ENCODE data around the gene GHDC. TPM values are rescaled to one million over a fixed set of nuclear protein-coding genes. Genes with fewer than 3 reads are reported as not detected.
A peak's percentile ranks its signal among the peaks of the same experiment; 100 is the strongest.
"Not testable (repeated sequence)": the region's sequence is repeated elsewhere in the genome, so short reads cannot be mapped to it uniquely, and the experiment has no call there.

Gene GHDC
- total RNA-seq, 6 donors from 2014 or later = 24.3 to 40.9 (median 33.0) TPM

GRCh38 chr17:42214156-42214555 is 19.9 kb upstream of the GHDC start:
- TF ChIP-seq POLR2AphosphoS5 (IDR thresholded peaks at IDR 0.05) (no peak), EP300 (IDR thresholded peaks at IDR 0.05) (no peak), CTCF (IDR thresholded peaks at IDR 0.05) (no peak), POLR2A (IDR thresholded peaks at IDR 0.05) (no peak)
- peaks cover 39 to 97% (median 70%) of the 10 kb centered on the region in 4 donors for H3K36me3 ChIP-seq
- no peak overlapping the region for H3K4me3 ChIP-seq
- ATAC-seq (ENCODE audit: low FRiP score in 2 of 2) (no peak), DNase-seq (no peak)
- no peaks in the 10 kb centered on the region for H3K9me3 ChIP-seq
- 77 to 80% methylated on average over 2 of the region's 2 CpGs for WGBS, 2 donors
- no peaks in the 10 kb centered on the region for H3K4me1 ChIP-seq
- no peak overlapping the region for H3K27ac ChIP-seq
- H3K27me3 ChIP-seq = no peaks in the 10 kb centered on the region

GRCh38 chr17:42212382-42212781 is 18.1 kb upstream of the GHDC start:
- no peak for ATAC-seq (ENCODE audit: low FRiP score in 2 of 2)
- TF ChIP-seq CTCF (IDR thresholded peaks at IDR 0.05) (no peak), EP300 (IDR thresholded peaks at IDR 0.05) (no peak), POLR2AphosphoS5 (IDR thresholded peaks at IDR 0.05) (no peak), POLR2A (IDR thresholded peaks at IDR 0.05) (no peak)
- peaks cover 35 to 99% (median 70%) of the 10 kb centered on the region in 4 donors for H3K36me3 ChIP-seq
- no peak overlapping the region for H3K4me3 ChIP-seq
- H3K27me3 ChIP-seq = no peaks in the 10 kb centered on the region
- no peaks in the 10 kb centered on the region for H3K4me1 ChIP-seq
- no peak for DNase-seq
- no peaks in the 10 kb centered on the region for H3K9me3 ChIP-seq
- no peak overlapping the region for H3K27ac ChIP-seq
- WGBS, 2 donors = 79 to 85% methylated on average over 7 of the region's 7 CpGs

GRCh38 chr17:42211921-42212341 is 17.6 kb upstream of the GHDC start:
- ATAC-seq (ENCODE audit: low FRiP score in 2 of 2) = peak; percentile 55 to 75
- WGBS, 2 donors = 72 to 80% methylated on average over 5 to 9 of the region's 9 CpGs
- H3K4me3 ChIP-seq, H3K27me3 ChIP-seq, H3K9me3 ChIP-seq, H3K4me1 ChIP-seq, H3K27ac ChIP-seq: not testable (repeated sequence)
- TF ChIP-seq POLR2AphosphoS5 (IDR thresholded peaks at IDR 0.05) = peak in 1 of 2 donors; percentile 41
- H3K36me3 ChIP-seq = peaks cover 33 to 99% (median 70%) of the 10 kb centered on the region in 4 donors
- peak in 1 of 2 donors; percentile 26 for DNase-seq

- TF ChIP-seq EP300 (IDR thresholded peaks at IDR 0.05) (no peak), POLR2A (IDR thresholded peaks at IDR 0.05) (no peak), POLR2AphosphoS5 (IDR thresholded peaks at IDR 0.05) (no peak), CTCF (IDR thresholded peaks at IDR 0.05) (no peak)
- Histone ChIP-seq H3K9me3 (no peaks in the 10 kb centered on the region), H3K27me3 (no peaks in the 10 kb centered on the region), H3K36me3 (peaks cover 23 to 99% (median 66%) of the 10 kb centered on the region in 4 donors), H3K27ac (no peak overlapping the region), H3K4me1 (no peaks in the 10 kb centered on the region), H3K4me3 (no peak overlapping the region)
- 94% methylated on average over 6 of the region's 6 CpGs for WGBS, 2 donors
- DNase-seq = no peak
- no peak for ATAC-seq (ENCODE audit: low FRiP score in 2 of 2)
Measured at GRCh38 chr17:42210046-42210445, 15.8 kb upstream of the GHDC start.

GRCh38 chr17:42206153-42206612 is 11.9 kb upstream of the GHDC start:
- not testable (repeated sequence) for H3K9me3 ChIP-seq; DNase-seq; H3K4me3 ChIP-seq; ATAC-seq (ENCODE audit: low FRiP score in 2 of 2); H3K27me3 ChIP-seq; H3K4me1 ChIP-seq
- peaks cover 20 to 100% (median 71%) of the 10 kb centered on the region in 4 donors for H3K36me3 ChIP-seq
- peak overlapping the region in 1 of 4 donors; percentile 10 for H3K27ac ChIP-seq
- 57 to 70% methylated on average over 8 of the region's 8 CpGs for whole genome bisulfite sequencing, 2 donors

- no peak for TF ChIP-seq POLR2A (IDR thresholded peaks at IDR 0.05)
- TF ChIP-seq POLR2AphosphoS5 (IDR thresholded peaks at IDR 0.05) = no peak
- no peak for TF ChIP-seq EP300 (IDR thresholded peaks at IDR 0.05)
- TF ChIP-seq CTCF (IDR thresholded peaks at IDR 0.05) = no peak
Measured at GRCh38 chr17:42203354-42203753, 9.1 kb upstream of the GHDC start.

More at GRCh38 chr17:42203354-42203753, 9.1 kb upstream of the GHDC start:
- no peak for DNase-seq
- ATAC-seq (ENCODE audit: low FRiP score in 2 of 2) = no peak
- H3K27me3 ChIP-seq = no peaks in the 10 kb centered on the region
- H3K36me3 ChIP-seq = peaks cover 4 to 91% (median 51%) of the 10 kb centered on the region in 4 donors
- no peak overlapping the region for H3K4me3 ChIP-seq
- no peaks in the 10 kb centered on the region for H3K9me3 ChIP-seq
- WGBS, 2 donors = 96 to 100% methylated on average over 2 of the region's 2 CpGs
- H3K4me1 ChIP-seq = no peaks in the 10 kb centered on the region
- no peak overlapping the region for H3K27ac ChIP-seq

Data from upper lobe of left lung (tissue), 6 donors.